ENCODE measurements around the gene UQCC2.

DNA sequence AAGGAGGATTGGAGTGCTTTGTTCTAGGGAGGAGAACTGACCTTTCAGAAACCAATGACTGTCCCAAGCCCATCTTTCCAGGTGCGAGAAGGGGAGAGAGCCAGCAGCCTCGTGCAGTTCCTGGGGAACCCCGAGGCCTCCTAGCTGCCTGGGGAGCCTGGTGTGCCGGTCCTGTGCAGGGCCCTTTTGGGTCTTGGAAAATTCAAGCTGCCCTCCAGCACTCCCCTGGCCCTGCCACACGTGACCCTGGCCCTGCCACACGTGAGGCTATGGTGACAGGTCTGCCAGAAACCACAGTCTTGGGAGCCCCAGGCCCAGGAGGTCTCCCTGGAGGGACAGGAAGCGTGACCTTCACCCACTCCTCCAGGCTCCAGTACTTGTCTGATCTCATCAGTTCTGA, 19.5 kb upstream of the UQCC2 start:
- TF ChIP-seq SP1 (IDR thresholded peaks at IDR 0.05), result no peak
- no peak for TF ChIP-seq BHLHE40 (IDR thresholded peaks at IDR 0.05; ENCODE audit: borderline replicate concordance)
- TF ChIP-seq ARNT (IDR thresholded peaks at IDR 0.05), result no peak
- TF ChIP-seq NFRKB (IDR thresholded peaks at IDR 0.05), result no peak
- TF ChIP-seq FOXA1 (IDR thresholded peaks at IDR 0.05), result no peak
- no peak for TF ChIP-seq FOXM1 (IDR thresholded peaks at IDR 0.05; ENCODE audit: borderline replicate concordance)
- TF ChIP-seq, protein P1, sequence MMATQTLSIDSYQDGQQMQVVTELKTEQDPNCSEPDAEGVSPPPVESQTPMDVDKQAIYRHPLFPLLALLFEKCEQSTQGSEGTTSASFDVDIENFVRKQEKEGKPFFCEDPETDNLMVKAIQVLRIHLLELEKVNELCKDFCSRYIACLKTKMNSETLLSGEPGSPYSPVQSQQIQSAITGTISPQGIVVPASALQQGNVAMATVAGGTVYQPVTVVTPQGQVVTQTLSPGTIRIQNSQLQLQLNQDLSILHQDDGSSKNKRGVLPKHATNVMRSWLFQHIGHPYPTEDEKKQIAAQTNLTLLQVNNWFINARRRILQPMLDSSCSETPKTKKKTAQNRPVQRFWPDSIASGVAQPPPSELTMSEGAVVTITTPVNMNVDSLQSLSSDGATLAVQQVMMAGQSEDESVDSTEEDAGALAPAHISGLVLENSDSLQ (IDR thresholded peaks at IDR 0.05), result no peak
- no peak for TF ChIP-seq TARDBP (IDR thresholded peaks at IDR 0.05)
